ENCODE data around the gene ZNF232. TPM values are rescaled to one million over a fixed set of nuclear protein-coding genes. Genes with fewer than 3 reads are reported as not detected.
"Not testable (repeated sequence)": the region's sequence is repeated elsewhere in the genome, so short reads cannot be mapped to it uniquely, and the experiment has no call there.

The ZNF232 gene
- total RNA-seq, 1 experiment from 2014 or later: 8.5 TPM

DNA sequence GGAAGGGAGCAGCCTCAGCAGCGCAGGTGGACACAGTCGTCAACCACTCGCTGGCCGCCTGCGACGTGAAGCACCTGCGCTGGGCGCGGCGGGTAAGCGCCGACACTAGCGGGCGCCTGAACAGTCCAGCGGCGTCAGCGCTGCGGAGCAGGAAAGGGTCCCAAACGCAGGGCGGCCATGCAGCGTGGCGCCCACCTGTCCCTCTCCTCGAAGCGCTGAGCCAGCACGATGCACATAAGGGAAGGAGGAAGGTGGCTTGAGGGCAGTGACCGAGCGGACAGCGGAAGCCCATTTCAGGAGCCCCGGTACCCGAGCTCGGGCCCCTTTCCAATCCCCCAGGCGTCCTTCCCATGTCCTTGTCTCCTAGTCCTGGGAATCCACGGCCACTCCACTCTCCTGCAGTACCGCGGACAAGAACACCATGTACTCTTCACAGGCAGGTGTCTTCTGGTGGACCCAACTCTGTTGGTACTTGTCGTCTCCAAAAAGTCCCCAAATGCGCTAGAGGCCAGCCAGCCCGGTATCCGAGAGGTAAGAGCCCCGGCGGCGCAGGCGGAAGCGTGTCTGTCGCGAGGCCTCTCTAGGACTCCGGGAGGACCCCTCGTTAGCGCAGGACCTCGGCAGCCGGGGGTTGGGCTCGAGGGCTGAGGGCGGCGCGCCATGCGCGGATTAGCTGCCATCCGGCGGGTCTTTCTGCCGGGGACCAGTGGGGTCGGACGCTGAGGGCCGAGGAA is 14.4 kb downstream of the ZNF232 start:
- no peak for DNase-seq (ENCODE audit: low spot score)

DNA sequence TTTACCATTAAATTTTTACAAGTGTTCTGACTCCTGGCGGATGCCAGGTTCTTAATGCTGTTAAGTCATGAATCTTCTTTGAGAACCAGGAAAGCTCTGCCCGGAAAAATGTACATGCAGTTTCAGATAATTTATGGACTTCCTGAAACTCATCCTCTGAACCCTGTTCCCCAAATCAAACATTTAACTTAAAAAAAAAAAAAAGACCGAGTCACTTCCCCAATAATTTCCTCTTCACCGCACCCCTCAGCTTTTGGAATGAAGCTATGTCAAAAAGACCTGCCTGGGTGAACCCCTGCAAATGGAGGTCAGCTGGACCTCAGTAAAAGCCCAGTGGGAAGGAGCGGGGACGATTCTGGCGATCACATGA is 15.0 kb downstream of the ZNF232 start:
- no peak for DNase-seq (ENCODE audit: low spot score)

DNA sequence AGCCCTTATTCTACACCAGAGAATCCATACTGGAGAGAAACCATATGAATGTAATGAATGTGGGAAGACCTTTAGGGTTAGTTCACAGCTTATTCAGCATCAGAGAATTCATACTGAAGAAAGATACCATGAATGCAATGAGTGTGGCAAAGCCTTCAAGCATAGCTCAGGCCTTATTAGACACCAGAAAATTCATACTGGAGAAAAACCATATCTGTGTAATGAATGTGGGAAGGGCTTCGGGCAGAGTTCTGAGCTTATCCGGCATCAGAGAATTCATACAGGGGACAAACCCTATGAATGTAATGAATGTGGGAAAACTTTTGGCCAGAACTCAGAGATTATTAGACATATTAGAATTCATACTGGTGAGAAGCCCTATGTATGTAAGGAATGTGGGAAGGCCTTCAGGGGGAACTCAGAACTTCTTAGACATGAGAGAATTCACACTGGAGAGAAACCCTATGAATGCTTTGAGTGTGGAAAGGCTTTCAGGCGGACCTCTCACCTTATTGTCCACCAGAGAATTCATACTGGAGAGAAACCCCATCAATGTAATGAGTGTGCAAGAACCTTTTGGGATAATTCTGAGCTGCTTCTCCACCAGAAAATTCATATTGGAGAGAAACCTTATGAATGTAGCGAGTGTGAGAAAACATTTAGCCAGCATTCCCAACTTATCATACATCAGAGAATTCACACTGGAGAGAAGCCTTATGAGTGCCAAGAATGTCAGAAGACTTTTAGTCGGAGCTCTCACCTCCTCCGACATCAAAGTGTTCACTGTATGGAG is 19.3 kb downstream of the ZNF232 start:
- DNase-seq (ENCODE audit: low spot score): no peak

DNA sequence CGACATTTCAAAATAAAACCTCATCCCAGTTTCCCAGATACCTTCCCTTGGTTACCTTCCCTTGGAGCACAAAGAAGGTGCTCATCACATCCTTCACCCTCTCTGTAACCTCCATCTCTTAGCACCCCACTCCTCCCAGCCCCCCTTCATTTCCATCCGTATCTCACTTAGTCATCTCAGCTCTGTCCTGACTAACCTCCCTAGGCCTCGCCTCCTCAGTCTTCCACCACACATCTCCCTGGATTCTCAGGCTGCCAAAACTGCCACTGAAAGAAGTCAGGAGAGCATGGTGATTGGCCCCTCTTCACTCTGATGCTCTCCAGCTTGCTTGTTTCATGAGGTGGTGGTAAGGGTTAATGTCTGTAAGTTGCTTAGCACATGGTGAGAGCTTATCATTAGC is 31.1 kb downstream of the ZNF232 start:
- no peak for DNase-seq (ENCODE audit: low spot score)

DNA sequence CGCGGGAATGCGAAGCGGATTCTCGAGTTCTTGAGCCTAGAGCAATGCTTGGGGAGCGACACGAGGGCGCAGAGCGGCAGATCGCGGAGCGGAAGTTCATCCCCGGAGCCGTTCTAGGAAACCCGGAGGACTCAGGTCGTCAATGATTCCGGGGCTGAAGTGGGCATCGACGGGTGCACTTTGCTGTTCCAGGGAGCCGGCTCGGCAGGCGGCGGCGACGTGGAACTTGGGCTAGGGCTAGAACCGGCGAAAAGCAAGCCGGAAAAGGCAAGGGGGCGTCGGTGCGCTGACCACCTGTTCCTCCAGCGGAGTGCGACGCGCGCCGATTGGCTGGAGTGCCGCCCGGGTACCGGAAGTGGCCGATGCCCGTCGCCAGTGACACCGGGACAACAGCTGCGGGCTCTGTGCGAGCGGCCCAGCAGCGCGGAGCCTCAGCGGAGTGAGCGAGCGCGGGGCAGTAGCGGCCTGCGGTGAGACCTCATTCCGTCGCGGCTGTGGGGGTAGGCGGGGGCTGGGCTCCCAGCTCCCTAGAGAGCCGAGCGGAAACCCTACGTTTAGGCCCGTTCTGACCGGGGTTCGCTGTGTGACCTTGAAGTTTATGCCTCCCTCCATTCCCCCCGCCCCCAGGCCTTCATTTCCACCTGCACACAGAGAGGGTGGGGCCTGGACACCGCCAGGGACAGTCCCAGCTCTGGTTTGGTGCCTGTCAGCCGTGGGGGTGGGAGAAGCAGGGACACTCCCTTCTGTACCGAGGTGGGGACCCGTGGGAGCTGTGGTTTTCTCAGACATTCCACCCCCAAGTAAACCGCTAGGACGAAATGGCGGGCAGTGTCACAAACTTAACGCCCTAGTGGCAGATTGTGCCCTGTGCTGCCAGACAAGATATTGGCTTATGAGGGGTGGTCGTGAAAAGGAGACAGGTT is 33.3 kb downstream of the ZNF232 start, which contains the start of gene ZFP3:
ZFP3 (plus strand) TSS at position 362 of the 923 bp plus-strand sequence. CDS start 13,038 bp downstream, outside the sequence.
- no peak for DNase-seq (ENCODE audit: low spot score)

DNA sequence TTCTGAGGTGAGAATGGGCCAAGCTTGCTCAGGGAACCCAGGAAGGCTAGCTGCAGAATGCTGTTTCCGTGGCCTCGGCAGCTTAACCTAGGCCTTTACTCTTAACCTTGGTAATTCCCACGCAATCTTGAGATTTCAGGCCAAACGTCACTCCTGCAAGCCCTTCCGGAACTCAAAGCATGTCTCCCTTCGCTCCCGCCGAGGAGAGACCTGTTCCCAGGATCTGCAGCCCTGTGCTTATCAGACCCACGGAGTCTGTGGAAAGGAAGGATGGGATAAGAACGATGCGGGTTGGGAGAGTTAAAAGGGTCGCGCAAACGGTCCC is 33.9 kb downstream of the ZNF232 start:
- DNase-seq (ENCODE audit: low spot score): no peak

DNA sequence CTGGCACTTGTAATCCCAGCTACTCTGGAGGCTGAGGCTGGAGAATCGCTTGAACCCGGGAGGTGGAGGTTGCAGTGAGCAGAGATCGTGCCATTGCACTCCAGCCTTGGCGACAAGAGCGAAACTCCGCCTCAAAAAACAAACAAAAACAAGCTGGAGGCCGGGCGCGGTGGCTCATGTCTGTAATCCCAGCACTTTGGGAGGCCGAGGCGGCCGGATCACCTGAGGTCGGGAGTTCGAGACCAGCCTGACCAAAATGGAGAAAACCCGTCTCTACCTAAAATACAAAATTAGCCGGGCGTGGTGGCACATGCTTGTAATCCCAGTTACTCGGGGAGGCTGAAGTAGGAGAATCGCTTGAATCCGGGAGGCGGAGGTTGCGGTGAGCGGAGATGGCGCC is 34.4 kb downstream of the ZNF232 start:
- not testable (repeated sequence) for DNase-seq (ENCODE audit: low spot score)

DNA sequence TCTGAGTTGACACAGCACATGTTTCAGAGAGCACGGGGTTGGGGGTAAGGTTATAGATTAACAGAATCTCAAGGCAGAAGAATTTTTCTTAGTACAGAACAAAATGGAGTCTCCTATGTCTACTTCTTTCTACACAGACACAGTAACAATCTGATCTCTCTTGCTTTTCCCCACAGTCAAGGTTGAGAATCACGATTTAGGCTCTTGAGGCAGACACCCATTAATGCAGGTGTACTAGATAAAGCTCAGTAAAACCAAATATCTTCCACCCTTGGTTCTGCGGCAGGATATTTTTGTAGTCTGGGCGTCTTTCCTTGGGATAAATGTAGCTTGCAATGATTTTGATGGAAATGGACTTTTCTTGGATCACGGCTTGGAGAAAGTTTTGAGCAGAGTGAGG is 36.2 kb downstream of the ZNF232 start:
- DNase-seq (ENCODE audit: low spot score): not testable (repeated sequence)

DNA sequence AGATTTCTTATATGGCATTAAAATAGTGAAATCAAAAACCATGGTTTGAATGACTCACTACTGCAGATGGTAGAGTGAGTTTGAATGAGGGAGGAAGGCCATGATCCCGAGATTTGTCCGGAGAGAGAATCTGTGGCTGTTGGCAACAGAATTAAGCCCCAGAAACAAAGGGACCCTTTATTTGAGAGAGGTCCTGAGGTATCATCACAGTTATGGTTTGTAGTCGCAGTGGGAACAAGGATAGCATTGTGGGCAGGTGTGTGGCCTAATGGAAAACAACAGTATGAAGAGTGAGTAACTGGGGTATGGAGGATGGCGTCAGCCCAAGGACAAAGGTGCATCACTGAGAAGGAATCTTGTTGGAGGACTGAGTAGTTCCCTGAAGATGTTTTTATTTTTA is 42.0 kb downstream of the ZNF232 start:
- DNase-seq (ENCODE audit: low spot score): no peak

DNA sequence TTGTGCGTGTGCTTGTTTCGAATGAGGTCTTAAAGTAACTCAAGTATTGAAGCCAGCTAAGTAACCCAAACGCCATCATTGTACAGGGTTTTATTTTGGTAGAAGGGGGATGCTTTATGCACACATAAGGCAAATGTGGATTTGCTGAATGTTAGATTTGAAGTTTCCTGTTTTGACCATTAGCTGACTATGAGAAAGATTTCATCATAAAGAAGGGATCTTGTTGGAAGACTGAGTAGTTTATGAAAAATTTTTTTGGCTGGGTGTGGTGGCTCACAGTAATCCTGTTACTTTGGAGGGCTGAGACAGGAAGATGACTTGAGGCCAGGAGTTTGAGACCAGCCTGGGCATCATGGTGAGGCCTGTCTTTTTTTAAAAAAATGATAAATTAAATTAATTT is 43.4 kb downstream of the ZNF232 start:
- no peak for DNase-seq (ENCODE audit: low spot score)

DNA sequence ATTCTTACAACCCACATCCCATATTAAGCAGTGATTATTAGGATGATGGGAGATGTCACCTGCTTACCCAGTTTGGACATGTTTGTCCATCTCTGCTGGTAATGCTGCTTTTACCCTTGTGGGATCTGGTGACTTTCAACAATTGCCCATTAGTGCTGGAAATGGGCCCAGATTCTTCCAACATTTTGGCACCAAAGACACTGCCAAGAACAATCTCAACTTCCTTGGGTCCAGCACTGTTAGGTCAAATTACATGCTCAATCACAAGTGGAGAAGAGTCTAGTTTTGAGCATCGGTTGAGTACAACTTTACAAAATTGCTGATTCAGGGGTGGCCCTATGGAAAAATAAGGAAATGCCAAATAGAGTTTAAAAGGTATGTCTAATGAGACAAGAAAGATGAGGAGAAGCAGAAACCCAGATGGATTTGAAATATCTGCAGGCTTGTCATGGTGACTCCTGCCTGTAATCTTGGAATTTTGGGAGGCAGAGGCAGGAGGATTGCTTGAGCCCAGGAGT is 46.4 kb downstream of the ZNF232 start:
- DNase-seq (ENCODE audit: low spot score): no peak

Other genes starting within 250 kb of the ZNF232 start
- gene C17orf107, start 212.3 kb downstream of the ZNF232 start, total RNA-seq (2014; rRNA removed; shearing (Covaris generic)): 0.08 TPM in 1 of 2 replicates, not detected in the other
- gene CHRNE, start 208.8 kb downstream of the ZNF232 start, total RNA-seq (2014; rRNA removed; shearing (Covaris generic)): 0.04 and 0.14 TPM in 2 replicates
- not detected in 2 replicates for gene GP1BA, start 179.6 kb downstream of the ZNF232 start, total RNA-seq (2014; rRNA removed; shearing (Covaris generic))
- gene SLC25A11, start 171.8 kb downstream of the ZNF232 start, total RNA-seq (2014; rRNA removed; shearing (Covaris generic)): 64.1 and 70.8 TPM in 2 replicates
- gene RNF167, start 171.6 kb downstream of the ZNF232 start, total RNA-seq (2014; rRNA removed; shearing (Covaris generic)): 15.1 and 17.3 TPM in 2 replicates
- gene PFN1, start 163.3 kb downstream of the ZNF232 start, total RNA-seq (2014; rRNA removed; shearing (Covaris generic)): 738 and 894 TPM in 2 replicates
- 1.7 and 4.7 TPM in 2 replicates for gene ENO3, start 160.8 kb downstream of the ZNF232 start, total RNA-seq (2014; rRNA removed; shearing (Covaris generic))
- 24.0 and 32.2 TPM in 2 replicates for gene SPAG7, start 144.1 kb downstream of the ZNF232 start, total RNA-seq (2014; rRNA removed; shearing (Covaris generic))
- gene CAMTA2, start 124.2 kb downstream of the ZNF232 start, total RNA-seq (2014; rRNA removed; shearing (Covaris generic)): 0.90 and 0.97 TPM in 2 replicates
- 0.23 and 0.39 TPM in 2 replicates for gene INCA1, start 114.4 kb downstream of the ZNF232 start, total RNA-seq (2014; rRNA removed; shearing (Covaris generic))
- 9.9 and 13.0 TPM in 2 replicates for gene KIF1C, start 113.9 kb downstream of the ZNF232 start, total RNA-seq (2014; rRNA removed; shearing (Covaris generic))
- not detected in 2 replicates for gene SLC52A1, start 76.5 kb downstream of the ZNF232 start, total RNA-seq (2014; rRNA removed; shearing (Covaris generic))
- gene ZFP3, start 33.4 kb downstream of the ZNF232 start, total RNA-seq (2014; rRNA removed; shearing (Covaris generic)): 0.04 and 0.14 TPM in 2 replicates
- gene USP6, start 4.2 kb upstream of the ZNF232 start, total RNA-seq (2014; rRNA removed; shearing (Covaris generic)): 0.02 TPM in 1 of 2 replicates, not detected in the other
- 4.6 and 6.3 TPM in 2 replicates for gene ZNF594, start 80.0 kb upstream of the ZNF232 start, total RNA-seq (2014; rRNA removed; shearing (Covaris generic))
- gene SCIMP, start 123.0 kb upstream of the ZNF232 start, total RNA-seq (2014; rRNA removed; shearing (Covaris generic)): not detected in 2 replicates
- 11.3 and 22.6 TPM in 2 replicates for gene RABEP1, start 170.4 kb upstream of the ZNF232 start, total RNA-seq (2014; rRNA removed; shearing (Covaris generic))

Measured in H4 (cell line).